ENCODE measurements around the gene CYB561A3.
A peak's percentile ranks its signal among the peaks of the same experiment; 100 is the strongest.
"Not testable (repeated sequence)": the region's sequence is repeated elsewhere in the genome, so short reads cannot be mapped to it uniquely, and the experiment has no call there.

The CYB561A3 gene

GRCh38 chr11:61361741-61362541 lies at the start of gene CYB561A3, which contains the start of gene TMEM138:
CYB561A3 (minus strand) TSS chr11:61361882; CDS start chr11:61356713, 5,169 bp downstream.
TMEM138 (plus strand) TSS chr11:61362374; CDS start chr11:61364391, 2,017 bp downstream.
- DNase-seq = peak; percentile 96

GRCh38 chr11:61406991-61407728 lies 45.5 kb upstream of the CYB561A3 start:
- DNase-seq = no peak

- no peak for DNase-seq
These were observed 44.4 kb upstream of the CYB561A3 start for GRCh38 chr11:61406067-61406466.

GRCh38 chr11:61404641-61405040 lies 43.0 kb upstream of the CYB561A3 start:
- DNase-seq = no peak

- no peak for DNase-seq
These were observed 42.4 kb upstream of the CYB561A3 start for GRCh38 chr11:61404103-61404502.

- no peak for DNase-seq
These were observed 42.0 kb upstream of the CYB561A3 start for GRCh38 chr11:61403658-61404057.

- DNase-seq = no peak
These were observed 39.9 kb upstream of the CYB561A3 start for GRCh38 chr11:61401573-61401972.

- no peak for DNase-seq
These were observed 39.5 kb upstream of the CYB561A3 start for GRCh38 chr11:61401173-61401572.

GRCh38 chr11:61392981-61393595 lies 31.4 kb upstream of the CYB561A3 start:
- no peak for DNase-seq

- DNase-seq = no peak
These were observed 28.5 kb upstream of the CYB561A3 start for GRCh38 chr11:61390161-61390560.

- DNase-seq = no peak
These were observed 22.9 kb upstream of the CYB561A3 start for GRCh38 chr11:61384271-61385242.

- DNase-seq = not testable (repeated sequence)
These were observed 22.2 kb upstream of the CYB561A3 start for GRCh38 chr11:61383859-61384258.

- DNase-seq = no peak
These were observed 19.2 kb upstream of the CYB561A3 start for GRCh38 chr11:61380884-61381283.

GRCh38 chr11:61378713-61379313 lies 17.1 kb upstream of the CYB561A3 start:
- no peak for DNase-seq

- DNase-seq = no peak
These were observed 15.9 kb upstream of the CYB561A3 start for GRCh38 chr11:61377461-61378160.

GRCh38 chr11:61375761-61376108 lies 14.1 kb upstream of the CYB561A3 start:
- no peak for DNase-seq

- DNase-seq = no peak
These were observed 11.2 kb upstream of the CYB561A3 start for GRCh38 chr11:61372659-61373420.

GRCh38 chr11:61370349-61371005 lies 8.8 kb upstream of the CYB561A3 start:
- DNase-seq = no peak

- no peak for DNase-seq
These were observed 8.0 kb upstream of the CYB561A3 start for GRCh38 chr11:61369372-61370348.
